Colonic mucosa (tissue), 4 donors: ENCODE data around the gene C5orf46. TPM values are rescaled to one million over a fixed set of nuclear protein-coding genes. Genes with fewer than 3 reads are reported as not detected.

Experiments
- DNase-seq: peaks from one replicate; pipeline ENCODE4 v3.0.0-alpha.2; 2020
- H3K27ac ChIP-seq: fragments of 200-600 bp; one replicate; pipeline ENCODE4 v1.8.0; 2021
- H3K27me3 ChIP-seq: fragments of 200-600 bp; one replicate; pipeline ENCODE4 v1.8.0; 2021
- H3K36me3 ChIP-seq: fragments of 200-600 bp; one replicate; pipeline ENCODE4 v1.8.0; 2021
- H3K4me1 ChIP-seq: fragments of 200-600 bp; one replicate; pipeline ENCODE4 v1.8.0; 2021; ENCODE audit warnings: mild to moderate bottlenecking
- H3K4me3 ChIP-seq: fragments of 200-600 bp; one replicate; pipeline ENCODE4 v1.8.0; 2021
- H3K9ac ChIP-seq, 2 donors: one replicate each; pipeline ENCODE4 v1.7.0; 2013; ENCODE audit warnings: control low read depth in 2 of 2, low read depth in 2 of 2, low read length in 2 of 2
- H3K9me3 ChIP-seq: fragments of 200-600 bp; one replicate; pipeline ENCODE4 v1.8.0; 2021
- CTCF ChIP-seq: fragments of 200-600 bp; IDR thresholded peaks from one replicate; pipeline ENCODE4 v1.8.0; 2022; ENCODE audit warnings: antibody characterized with exemption, mild to moderate bottlenecking
- intact Hi-C: fragments of 100-400 bp; cut with DNase I; formaldehyde crosslinking; loops from one replicate; pipeline ENCODE4 v1.14.1; 2022
- total RNA-seq, 2 donors: library from RNA; stranded (reverse); fragmentation: NEBNext Ultra II Directional in 1 of 2; extraction: Animal tissue kit (Norgen Biotek cat#: 25700) in 1 of 2; gene quantifications; one replicate each; pipeline ENCODE4 v1.2.1, GENCODE V29; 2021
- donor health status: healthy.
- donor health status: DM: no; HTN: no; CAD: no.
- donor health status: DM: no; HTN: no; CAD: no.

The C5orf46 gene
- total RNA-seq, 2 donors from 2014 or later = not detected

- intact Hi-C loops = no loop called here
These were observed 14.2 kb upstream of the C5orf46 start for GRCh38 chr5:147920420-147921030.

GRCh38 chr5:147918899-147919298 is 12.6 kb upstream of the C5orf46 start:
- Histone ChIP-seq H3K9ac (no peak overlapping the region), H3K4me1 (no peaks in the 10 kb centered on the region), H3K27ac (no peak overlapping the region), H3K9me3 (no peaks in the 10 kb centered on the region), H3K36me3 (no peaks in the 10 kb centered on the region), H3K4me3 (no peak overlapping the region), H3K27me3 (no peaks in the 10 kb centered on the region)
- intact Hi-C loops = no loop called here
- no peak for DNase-seq
- no peak for TF ChIP-seq CTCF

More at GRCh38 chr5:147920420-147921030, 14.2 kb upstream of the C5orf46 start:
- Histone ChIP-seq H3K27me3 (no peaks in the 10 kb centered on the region), H3K4me3 (no peak overlapping the region), H3K4me1 (no peaks in the 10 kb centered on the region), H3K36me3 (no peaks in the 10 kb centered on the region), H3K9ac (no peak overlapping the region), H3K9me3 (no peaks in the 10 kb centered on the region), H3K27ac (no peak overlapping the region)
- no peak for TF ChIP-seq CTCF
- DNase-seq = no peak

DNA sequence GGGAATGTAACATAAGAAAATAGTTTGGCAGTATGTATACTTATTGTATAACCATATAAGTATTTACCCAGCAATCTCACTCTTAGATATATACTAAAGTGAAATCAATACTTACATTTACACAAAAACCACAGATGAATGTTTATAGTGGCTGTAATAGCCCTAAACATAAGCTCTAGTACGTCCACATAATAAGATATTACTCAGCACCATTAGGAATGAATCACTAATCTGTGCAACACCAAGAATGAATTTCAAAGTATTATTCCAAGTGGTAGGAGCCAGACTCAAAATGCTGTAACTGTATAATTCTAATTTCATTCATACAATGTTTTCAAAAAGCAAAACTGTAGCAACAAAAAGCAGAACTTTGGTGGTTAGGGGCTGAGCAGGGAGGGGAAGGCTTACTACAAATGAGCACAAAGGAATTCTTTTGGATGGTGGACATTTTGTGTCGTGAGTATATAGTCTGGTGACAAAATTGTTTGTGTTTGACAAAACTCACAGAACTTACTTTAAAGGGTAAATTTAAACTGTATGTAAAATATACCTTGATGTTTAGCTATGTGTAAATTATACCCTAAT is 11.9 kb upstream of the C5orf46 start:
- no peak for DNase-seq
- Histone ChIP-seq H3K27ac (no peak overlapping the region), H3K4me3 (no peak overlapping the region), H3K4me1 (no peaks in the 10 kb centered on the region), H3K27me3 (no peaks in the 10 kb centered on the region), H3K9ac (no peak overlapping the region), H3K9me3 (no peaks in the 10 kb centered on the region), H3K36me3 (no peaks in the 10 kb centered on the region)
- TF ChIP-seq CTCF = no peak
- intact Hi-C loops = no loop called here

GRCh38 chr5:147913786-147914185 is 7.4 kb upstream of the C5orf46 start:
- Histone ChIP-seq H3K4me3 (no peak overlapping the region), H3K4me1 (no peaks in the 10 kb centered on the region), H3K27me3 (no peaks in the 10 kb centered on the region), H3K27ac (no peak overlapping the region), H3K36me3 (no peaks in the 10 kb centered on the region), H3K9ac (no peak overlapping the region), H3K9me3 (no peaks in the 10 kb centered on the region)
- intact Hi-C loops = no loop called here
- TF ChIP-seq CTCF = no peak
- DNase-seq = no peak

GRCh38 chr5:147912011-147912410 is 5.7 kb upstream of the C5orf46 start:
- no peak for DNase-seq
- no peaks in the 10 kb centered on the region for H3K4me1 ChIP-seq
- H3K9me3 ChIP-seq = no peaks in the 10 kb centered on the region
- intact Hi-C loops = no loop called here
- H3K4me3 ChIP-seq = no peak overlapping the region
- H3K36me3 ChIP-seq = no peaks in the 10 kb centered on the region
- H3K27ac ChIP-seq = no peak overlapping the region
- no peaks in the 10 kb centered on the region for H3K27me3 ChIP-seq
- no peak overlapping the region for H3K9ac ChIP-seq
- no peak for TF ChIP-seq CTCF
